Fibroblast of skin of back (primary cell): ENCODE data around the gene DHX57. TPM values are rescaled to one million over a fixed set of nuclear protein-coding genes. Genes with fewer than 3 reads are reported as not detected.

Source experiments
- DNase-seq: peaks from one replicate; pipeline ENCODE4 v3.0.0-alpha.2; 2013
- polyA plus RNA-seq, 2 experiments: library from polyadenylated mRNA; unstranded; fragments of 120-200 nt; gene quantifications; one replicate each; pipeline ENCODE4 v1.2.1, GENCODE V29; 2013; ENCODE audit not compliant: insufficient read length in 2 of 2

Gene DHX57
- 21.7 TPM for polyA plus RNA-seq (2013, experiment 1 of 2; ENCODE audit: insufficient read length)
- 14.1 TPM for polyA plus RNA-seq (2013, experiment 2 of 2; ENCODE audit: insufficient read length)

GRCh38 chr2:38875576-38876367 is at the start of gene DHX57, which contains the start of gene MORN2:
Gene DHX57, minus strand, starts transcription at chr2:38875934. Its CDS starts 7,529 bp downstream, at chr2:38868405.
Gene MORN2, plus strand, starts transcription at chr2:38875976.
- DNase-seq, result peak; percentile 81

GRCh38 chr2:38922902-38923301 is 47.2 kb upstream of the DHX57 start:
- DNase-seq, result no peak

GRCh38 chr2:38922389-38922788 is 46.7 kb upstream of the DHX57 start:
- no peak for DNase-seq

- DNase-seq, result no peak
Measured at GRCh38 chr2:38912619-38913018, 36.9 kb upstream of the DHX57 start.

GRCh38 chr2:38911191-38911590 is 35.5 kb upstream of the DHX57 start:
- no peak for DNase-seq

GRCh38 chr2:38909872-38910271 is 34.1 kb upstream of the DHX57 start:
- DNase-seq, result no peak

- no peak for DNase-seq
Measured at GRCh38 chr2:38907743-38908562, 32.2 kb upstream of the DHX57 start.

- DNase-seq, result no peak
Measured at GRCh38 chr2:38907242-38907641, 31.5 kb upstream of the DHX57 start.

GRCh38 chr2:38905251-38905650 is 29.5 kb upstream of the DHX57 start:
- DNase-seq, result no peak

GRCh38 chr2:38900726-38901125 is 25.0 kb upstream of the DHX57 start:
- no peak for DNase-seq

GRCh38 chr2:38898256-38898655 is 22.5 kb upstream of the DHX57 start:
- no peak for DNase-seq

GRCh38 chr2:38892819-38893218 is 17.1 kb upstream of the DHX57 start:
- no peak for DNase-seq

GRCh38 chr2:38889575-38889974 is 13.8 kb upstream of the DHX57 start, which contains the start of gene ARHGEF33:
Gene ARHGEF33, plus strand, starts transcription at chr2:38889875. Its CDS starts 29,573 bp downstream, at chr2:38919448.
- DNase-seq, result no peak

GRCh38 chr2:38889045-38889444 is 13.3 kb upstream of the DHX57 start:
- no peak for DNase-seq

- no peak for DNase-seq
Measured at GRCh38 chr2:38887902-38888554, 12.3 kb upstream of the DHX57 start.

- no peak for DNase-seq
Measured at GRCh38 chr2:38887347-38887746, 11.6 kb upstream of the DHX57 start.

GRCh38 chr2:38886063-38886462 is 10.3 kb upstream of the DHX57 start:
- no peak for DNase-seq

- DNase-seq, result no peak
Measured at GRCh38 chr2:38876407-38876806, 673 bp upstream of the DHX57 start.

- DNase-seq, result peak; percentile 1
Measured at GRCh38 chr2:38875227-38875575, 533 bp downstream of the DHX57 start.

- no peak for DNase-seq
Measured at GRCh38 chr2:38873763-38874162, 2.0 kb downstream of the DHX57 start.

GRCh38 chr2:38871432-38871831 is 4.3 kb downstream of the DHX57 start:
- DNase-seq, result no peak

GRCh38 chr2:38866773-38867443 is 8.8 kb downstream of the DHX57 start:
- no peak for DNase-seq
